GM04504 (cell line): ENCODE data around the gene PDCD2L.
A peak's percentile ranks its signal among the peaks of the same experiment; 100 is the strongest.
"Not testable (repeated sequence)": the region's sequence is repeated elsewhere in the genome, so short reads cannot be mapped to it uniquely, and the experiment has no call there.

ENCODE experiments used
- DNase-seq: peaks from one replicate; pipeline ENCODE4 v3.0.0-alpha.2; 2012; ENCODE audit warnings: low read depth

The PDCD2L gene

GRCh38 chr19:34469026-34469425 is 64.8 kb downstream of the PDCD2L start:
- not testable (repeated sequence) for DNase-seq

- no peak for DNase-seq
Measured at GRCh38 chr19:34471906-34472700, 67.9 kb downstream of the PDCD2L start.

- DNase-seq: no peak
Measured at GRCh38 chr19:34474233-34474989, 70.2 kb downstream of the PDCD2L start.

GRCh38 chr19:34475026-34475974 is 71.1 kb downstream of the PDCD2L start:
- DNase-seq: peak; percentile 68
